ENCODE results near the gene STON1. TPM values are rescaled to one million over a fixed set of nuclear protein-coding genes. Genes with fewer than 3 reads are reported as not detected.

Gene STON1
- 4.9 and 5.5 TPM in 2 replicates for total RNA-seq (2021)
- long read RNA-seq, full-length matches to known transcripts, result 1 of 3 reads
- long read RNA-seq, partial matches to known transcripts, result 2 of 3 reads
- long read RNA-seq, other reads (novel, unspliced or antisense), result 0 of 3 reads

GRCh38 chr2:48530033-48530811, at the start of gene STON1:
Gene STON1 (plus strand): TSS chr2:48530154. CDS start chr2:48580634, 50,480 bp downstream.
- Histone ChIP-seq H2BK120ac (ENCODE audit: low read depth, low read length, poor library complexity, severe bottlenecking) (no peak within 1 kb of the TSS), H3K79me1 (ENCODE audit: insufficient read depth, low read depth, low read length, poor library complexity, severe bottlenecking) (no peaks in the 10 kb centered on the region), H3K14ac (ENCODE audit: insufficient read depth, low read length) (peak within 1 kb of the TSS; percentile 6), H3K23me2 (ENCODE audit: insufficient read length, low read depth, low read length, poor library complexity, severe bottlenecking) (peaks cover 10% of the 10 kb centered on the region), H2BK5ac (ENCODE audit: insufficient read length, low read length) (no peak within 1 kb of the TSS), H3T11ph (ENCODE audit: low read length) (no peak within 1 kb of the TSS), H3K9ac (ENCODE audit: extremely low read depth, insufficient read length, low read length) (peak within 1 kb of the TSS; percentile 33), H3K79me2 (ENCODE audit: insufficient read depth, low read length) (no peaks in the 10 kb centered on the region), H4K20me1 (ENCODE audit: control insufficient read depth, insufficient read depth, insufficient read length) (no peaks in the 10 kb centered on the region), H3K27ac (ENCODE audit: insufficient read length, low read depth, low read length) (no peak within 1 kb of the TSS), H3K23ac (ENCODE audit: insufficient read length, low read depth, low read length) (no peak within 1 kb of the TSS), H3K56ac (ENCODE audit: insufficient read length, low read depth, low read length) (no peak within 1 kb of the TSS), H2BK12ac (ENCODE audit: insufficient read length, low read depth, low read length) (no peak within 1 kb of the TSS), H4K91ac (ENCODE audit: insufficient read length, low read depth, low read length) (no peak within 1 kb of the TSS), H4K8ac (replicated peaks; ENCODE audit: insufficient read length, low read depth, low read length) (no peak within 1 kb of the TSS), H3K9me3 (ENCODE audit: control insufficient read depth, low read depth, low read length) (no peaks in the 10 kb centered on the region), H2BK15ac (ENCODE audit: low read depth, low read length) (no peak within 1 kb of the TSS), H2BK20ac (ENCODE audit: low read depth, low read length, poor library complexity, severe bottlenecking) (no peak within 1 kb of the TSS), H4K5ac (ENCODE audit: insufficient read length, low read depth, low read length) (no peak within 1 kb of the TSS), H3K4ac (ENCODE audit: low read depth, low read length) (no peak within 1 kb of the TSS), H2AFZ (ENCODE audit: low read length) (no peak within 1 kb of the TSS), H3K4me2 (ENCODE audit: insufficient read depth, insufficient read length, low read length) (peak within 1 kb of the TSS; percentile 88), H3K4me1 (ENCODE audit: insufficient read depth, low read length) (peaks cover 9% of the 10 kb centered on the region), H3K27me3 (ENCODE audit: insufficient read depth, low read length) (no peaks in the 10 kb centered on the region), H3K18ac (ENCODE audit: insufficient read length, low read depth, low read length) (peak within 1 kb of the TSS; percentile 27), H2AK5ac (ENCODE audit: insufficient read length, low read length) (no peak within 1 kb of the TSS)
- peaks cover 31 to 32% of the 10 kb centered on the region in 2 experiments for H3K4me1 Mint-ChIP-seq
- no CpG with 5 or more reads among the region's 62 CpGs for WGBS (ENCODE audit: extremely low coverage, insufficient read length, low lambda C conversion rate)
- H3K9me3 Mint-ChIP-seq, result no peaks in the 10 kb centered on the region; a peak in 1 of 5 replicates
- DNase-seq, result peak; percentile 64
- H3K27me3 Mint-ChIP-seq (ENCODE audit: low read depth), result peaks cover 1% of the 10 kb centered on the region; the same call in 1 of the 2 replicates
- TF ChIP-seq CTCF (conservative IDR thresholded peaks at IDR 0.05), result no peak
- peak within 1 kb of the TSS in 1 of 3 experiments; percentile 87; a peak in 2 of 7 replicates for H3K27ac Mint-ChIP-seq
- peaks cover 0 to 5% (median 0%) of the 10 kb centered on the region in 3 experiments; a peak in 3 of 7 replicates for H3K36me3 Mint-ChIP-seq (ENCODE audit: insufficient read depth in 1 of 3, low read depth in 3 of 3)
- H3K4me3 Mint-ChIP-seq, result peak within 1 kb of the TSS; percentile 82 to 94

Measured in H9 (cell line).